ENCODE measurements around the gene ELAVL3. TPM values are rescaled to one million over a fixed set of nuclear protein-coding genes. Genes with fewer than 3 reads are reported as not detected.

ELAVL3 gene
- total and polyA plus RNA-seq, 2 experiments from 2014 or later = not detected

DNA sequence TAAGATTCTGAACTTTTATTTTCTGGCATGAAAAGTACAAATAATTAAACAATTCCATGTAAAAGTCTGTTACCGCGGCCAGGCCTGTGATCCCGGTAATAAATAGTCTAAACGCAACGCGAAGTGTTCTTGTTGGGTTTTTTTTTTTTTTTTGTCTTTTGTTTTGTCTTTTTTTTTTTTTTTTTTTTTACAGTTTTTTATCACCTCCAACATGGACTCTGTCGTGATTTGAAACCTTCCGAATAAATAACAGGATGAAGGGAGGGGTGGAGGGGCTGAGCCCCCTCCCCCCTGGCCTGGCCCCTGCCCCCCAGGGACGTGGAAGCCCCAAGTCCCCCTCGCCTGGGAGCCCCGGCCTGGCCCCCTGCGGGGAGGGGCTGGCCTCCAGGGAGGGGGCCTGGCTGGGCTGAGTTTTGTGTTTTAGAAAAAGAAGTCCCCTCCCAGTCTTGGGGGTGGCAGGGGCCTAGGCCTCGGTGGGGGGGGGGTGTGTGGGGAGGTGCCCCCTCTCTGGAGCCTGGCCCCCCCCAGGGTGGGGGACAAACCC lies 29.4 kb downstream of the ELAVL3 start:
- Histone ChIP-seq H4K20me1 (ENCODE audit: insufficient read depth) (no peaks in the 10 kb centered on the region), H2AFZ (no peak overlapping the region), H3K27me3 (replicated peaks; ENCODE audit: insufficient read depth) (no peaks in the 10 kb centered on the region), H3K36me3 (ENCODE audit: low read depth) (peaks cover 7% of the 10 kb centered on the region; the same call in 1 of the 2 replicates), H3F3A (ENCODE audit: insufficient read depth) (no peaks in the 10 kb centered on the region), H3K27ac (no peak overlapping the region), H3K9me3 (ENCODE audit: low read depth) (no peaks in the 10 kb centered on the region), H3K4me3 (no peak overlapping the region), H3K4me1 (ENCODE audit: insufficient read depth) (no peaks in the 10 kb centered on the region), H3K9ac (no peak overlapping the region), H3K9me2 (ENCODE audit: insufficient read depth) (no peaks in the 10 kb centered on the region), H3K79me2 (ENCODE audit: insufficient read depth) (no peaks in the 10 kb centered on the region), H3K4me2 (ENCODE audit: unreplicated experiment) (no peak overlapping the region)
- no peak for DNase-seq
- TF ChIP-seq EZH2 (IDR thresholded peaks at IDR 0.05; ENCODE audit: insufficient read depth, poor library complexity, severe bottlenecking) (no peak), EZH2phosphoT487 (IDR thresholded peaks at IDR 0.05; ENCODE audit: insufficient read depth, low read depth) (no peak)
- WGBS, 2 experiments (ENCODE audit: low coverage in 1 of 2, low lambda C conversion rate in 2 of 2, missing lambda C conversion rate in 2 of 2) = 17 to 18% methylated on average over 9 to 13 of the region's 13 CpGs
- in situ Hi-C loops (cut with MboI) = loop anchor here (25.0 kb wide), 1 partner anchor 164 kb away; the partner anchor contains the start of gene TSPAN16

DNA sequence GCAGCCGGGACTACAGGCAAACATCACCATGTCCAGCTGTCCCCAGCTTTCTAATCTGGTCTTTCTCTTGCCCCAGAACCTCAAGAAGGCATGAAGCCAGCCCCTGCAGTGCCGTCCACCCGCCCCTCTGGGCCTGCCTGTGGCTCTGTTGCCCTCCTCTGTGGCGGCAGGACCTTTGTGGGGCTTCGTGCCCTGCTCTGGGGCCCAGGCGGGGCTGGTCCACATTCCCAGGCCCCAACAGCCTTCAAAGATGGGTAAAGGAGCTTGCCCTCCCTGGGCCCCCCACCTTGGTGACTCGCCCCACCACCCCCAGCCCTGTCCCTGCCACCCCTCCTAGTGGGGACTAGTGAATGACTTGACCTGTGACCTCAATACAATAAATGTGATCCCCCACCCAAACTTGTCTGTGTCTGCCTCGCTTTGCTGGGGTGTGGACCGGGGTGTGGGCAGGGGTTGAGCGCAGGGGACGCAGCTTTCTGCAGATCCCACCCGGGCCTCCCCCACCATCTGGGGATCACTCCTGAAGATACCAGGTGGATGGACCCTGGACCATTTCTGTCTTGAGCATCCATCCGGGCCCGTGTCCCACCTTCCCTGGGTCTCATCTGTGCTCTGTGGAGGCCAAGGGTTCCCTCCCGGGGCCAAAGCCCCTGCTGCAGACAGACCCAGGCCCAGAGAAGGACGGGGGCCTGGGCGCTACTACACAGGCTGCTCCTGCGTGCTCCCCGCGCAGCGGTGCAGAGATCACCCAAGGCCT lies 30.1 kb downstream of the ELAVL3 start:
- WGBS, 2 experiments (ENCODE audit: low coverage in 1 of 2, low lambda C conversion rate in 2 of 2, missing lambda C conversion rate in 2 of 2) = 84 to 86% methylated on average over 20 to 21 of the region's 21 CpGs

DNA sequence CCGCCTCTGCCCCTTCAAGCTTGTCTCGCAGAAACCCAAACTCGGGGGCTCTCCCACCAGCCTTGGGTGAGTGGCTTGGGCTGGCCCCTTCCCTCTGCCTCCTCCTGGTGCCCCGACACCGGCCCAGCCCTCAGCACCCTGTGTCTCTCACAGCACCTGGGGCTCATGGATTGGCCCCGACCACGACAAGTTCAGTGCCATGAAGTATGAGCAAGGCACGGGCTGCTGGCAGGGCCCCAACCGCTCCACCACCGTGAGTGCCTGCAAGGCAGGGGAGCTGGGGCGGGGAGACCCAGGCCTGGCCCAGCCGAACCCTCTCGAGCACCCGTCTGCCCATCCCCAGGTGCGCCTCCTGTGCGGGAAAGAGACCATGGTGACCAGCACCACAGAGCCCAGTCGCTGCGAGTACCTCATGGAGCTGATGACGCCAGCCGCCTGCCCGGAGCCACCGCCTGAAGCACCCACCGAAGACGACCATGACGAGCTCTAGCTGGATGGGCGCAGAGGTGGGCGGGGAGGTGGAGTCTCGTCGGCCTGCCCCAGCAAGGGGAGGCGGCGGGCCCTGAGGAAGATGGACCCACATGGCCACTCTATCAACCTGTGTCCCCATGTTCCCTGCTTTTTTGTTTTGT lies 31.8 kb downstream of the ELAVL3 start:
- peaks cover 7% of the 10 kb centered on the region; the same call in 1 of the 2 replicates for H3K36me3 ChIP-seq (ENCODE audit: low read depth)
- no peak overlapping the region for H3K27ac ChIP-seq
- in situ Hi-C loops (cut with MboI) = no loop called here
- no peak for DNase-seq
- WGBS, 2 experiments (ENCODE audit: low coverage in 1 of 2, low lambda C conversion rate in 2 of 2, missing lambda C conversion rate in 2 of 2) = 95 to 96% methylated on average over 28 to 31 of the region's 31 CpGs
- H3K9ac ChIP-seq = no peak overlapping the region
- H3K9me2 ChIP-seq (ENCODE audit: insufficient read depth) = no peaks in the 10 kb centered on the region
- no peaks in the 10 kb centered on the region for H3K79me2 ChIP-seq (ENCODE audit: insufficient read depth)
- H3F3A ChIP-seq (ENCODE audit: insufficient read depth) = no peaks in the 10 kb centered on the region
- H3K4me3 ChIP-seq = no peak overlapping the region
- no peaks in the 10 kb centered on the region for H3K9me3 ChIP-seq (ENCODE audit: low read depth)
- no peak overlapping the region for H2AFZ ChIP-seq
- H3K4me2 ChIP-seq (ENCODE audit: unreplicated experiment) = no peak overlapping the region
- H4K20me1 ChIP-seq (ENCODE audit: insufficient read depth) = no peaks in the 10 kb centered on the region
- no peaks in the 10 kb centered on the region for H3K4me1 ChIP-seq (ENCODE audit: insufficient read depth)
- no peaks in the 10 kb centered on the region for H3K27me3 ChIP-seq (replicated peaks; ENCODE audit: insufficient read depth)
- TF ChIP-seq EZH2 (IDR thresholded peaks at IDR 0.05; ENCODE audit: insufficient read depth, poor library complexity, severe bottlenecking) = no peak
- TF ChIP-seq EZH2phosphoT487 (IDR thresholded peaks at IDR 0.05; ENCODE audit: insufficient read depth, low read depth) = no peak

More for the DNA sequence above, 30.1 kb downstream of the ELAVL3 start:
- Histone ChIP-seq H3F3A (ENCODE audit: insufficient read depth) (no peaks in the 10 kb centered on the region), H3K4me2 (ENCODE audit: unreplicated experiment) (no peak overlapping the region), H2AFZ (no peak overlapping the region), H3K27ac (no peak overlapping the region), H3K9me2 (ENCODE audit: insufficient read depth) (no peaks in the 10 kb centered on the region), H4K20me1 (ENCODE audit: insufficient read depth) (no peaks in the 10 kb centered on the region), H3K4me1 (ENCODE audit: insufficient read depth) (no peaks in the 10 kb centered on the region), H3K9ac (no peak overlapping the region), H3K9me3 (ENCODE audit: low read depth) (no peaks in the 10 kb centered on the region), H3K36me3 (ENCODE audit: low read depth) (peaks cover 7% of the 10 kb centered on the region; the same call in 1 of the 2 replicates), H3K79me2 (ENCODE audit: insufficient read depth) (no peaks in the 10 kb centered on the region), H3K27me3 (replicated peaks; ENCODE audit: insufficient read depth) (no peaks in the 10 kb centered on the region), H3K4me3 (no peak overlapping the region)
- TF ChIP-seq EZH2 (IDR thresholded peaks at IDR 0.05; ENCODE audit: insufficient read depth, poor library complexity, severe bottlenecking) = no peak
- TF ChIP-seq EZH2phosphoT487 (IDR thresholded peaks at IDR 0.05; ENCODE audit: insufficient read depth, low read depth) = no peak
- DNase-seq = no peak
- in situ Hi-C loops (cut with MboI) = loop anchor here (25.0 kb wide), 1 partner anchor 163 kb away; the partner anchor contains the start of gene TSPAN16

- Histone ChIP-seq H3K4me1 (ENCODE audit: insufficient read depth) (no peaks in the 10 kb centered on the region), H2AFZ (no peak overlapping the region), H3K4me3 (no peak overlapping the region), H3K9me3 (ENCODE audit: low read depth) (no peaks in the 10 kb centered on the region), H3K79me2 (ENCODE audit: insufficient read depth) (no peaks in the 10 kb centered on the region), H4K20me1 (ENCODE audit: insufficient read depth) (no peaks in the 10 kb centered on the region), H3K27me3 (replicated peaks; ENCODE audit: insufficient read depth) (no peaks in the 10 kb centered on the region), H3K4me2 (ENCODE audit: unreplicated experiment) (no peak overlapping the region), H3K36me3 (ENCODE audit: low read depth) (peaks cover 7% of the 10 kb centered on the region; the same call in 1 of the 2 replicates), H3K27ac (no peak overlapping the region), H3F3A (ENCODE audit: insufficient read depth) (no peaks in the 10 kb centered on the region), H3K9me2 (ENCODE audit: insufficient read depth) (no peaks in the 10 kb centered on the region), H3K9ac (no peak overlapping the region)
- DNase-seq = no peak
- TF ChIP-seq EZH2phosphoT487 (IDR thresholded peaks at IDR 0.05; ENCODE audit: insufficient read depth, low read depth) (no peak), EZH2 (IDR thresholded peaks at IDR 0.05; ENCODE audit: insufficient read depth, poor library complexity, severe bottlenecking) (no peak)
- in situ Hi-C loops (cut with MboI) = no loop called here
- WGBS, 2 experiments (ENCODE audit: low coverage in 1 of 2, low lambda C conversion rate in 2 of 2, missing lambda C conversion rate in 2 of 2) = 94 to 95% methylated on average over 13 of the region's 13 CpGs
Observed at GRCh38 chr19:11448410-11448809, 32.4 kb downstream of the ELAVL3 start.

Measured in GM23248 (cell line).